Neuronal stem cell (in vitro differentiated cells): ENCODE measurements around the gene SLCO3A1.

ENCODE experiments used
- DNase-seq: peaks from one replicate; pipeline ENCODE4 v3.0.0-alpha.2; 2013; ENCODE audit warnings: low spot score
- H2AFZ ChIP-seq: one replicate; pipeline ENCODE4 v1.6.1; 2013; ENCODE audit warnings: mild to moderate bottlenecking, low read length, inconsistent platforms
- H2AK5ac ChIP-seq: 2 replicates; pipeline ENCODE4 v1.6.1; 2013; ENCODE audit warnings: low read depth, mild to moderate bottlenecking, inconsistent platforms, low read length, moderate library complexity, mixed read lengths
- H2BK120ac ChIP-seq: 2 replicates; pipeline ENCODE4 v1.6.1; 2013; ENCODE audit warnings: low read depth, mild to moderate bottlenecking, inconsistent platforms, low read length, moderate library complexity, mixed read lengths
- H2BK12ac ChIP-seq: one replicate; pipeline ENCODE4 v1.6.1; 2013; ENCODE audit warnings: low read length, inconsistent platforms
- H2BK15ac ChIP-seq: 2 replicates; pipeline ENCODE4 v1.6.1; 2013; ENCODE audit warnings: mild to moderate bottlenecking, low read length, inconsistent platforms, mixed read lengths
- H2BK5ac ChIP-seq: one replicate; pipeline ENCODE4 v1.6.1; 2013; ENCODE audit warnings: inconsistent platforms, mild to moderate bottlenecking, low read length, moderate library complexity
- H3K14ac ChIP-seq: one replicate; pipeline ENCODE4 v1.6.1; 2013; ENCODE audit warnings: low read length, inconsistent platforms
- H3K18ac ChIP-seq: 2 replicates; pipeline ENCODE4 v1.6.1; 2013; ENCODE audit warnings: low read length, inconsistent platforms
- H3K23ac ChIP-seq: 2 replicates; pipeline ENCODE4 v1.6.1; 2013; ENCODE audit warnings: low read depth, mild to moderate bottlenecking, mixed read lengths, low read length, inconsistent platforms; ENCODE audit not compliant: poor library complexity
- H3K27ac ChIP-seq: replicated peaks from 3 replicates; pipeline ENCODE4 v1.5.1; 2013; ENCODE audit warnings: low read length, inconsistent platforms
- H3K27me3 ChIP-seq, 3 experiments: 2 replicates each; pipeline ENCODE4 v1.6.1; 2013; ENCODE audit warnings: low read length in 3 of 3, mild to moderate bottlenecking in 2 of 3, inconsistent platforms in 1 of 3, low read depth in 1 of 3, mixed read lengths in 1 of 3, moderate library complexity in 1 of 3; ENCODE audit not compliant: control insufficient read depth in 3 of 3, insufficient read depth in 3 of 3
- H3K36me3 ChIP-seq, 2 donors: replicated peaks in 1 of 2; 2 replicates each; pipeline ENCODE4 v1.6.1; 2013; ENCODE audit warnings: low read length in 2 of 2; ENCODE audit not compliant: control insufficient read depth in 2 of 2, insufficient read depth in 2 of 2
- H3K4ac ChIP-seq: 2 replicates; pipeline ENCODE4 v1.6.1; 2013; ENCODE audit warnings: inconsistent platforms, mild to moderate bottlenecking, low read length, moderate library complexity
- H3K4me1 ChIP-seq, 2 donors: 1 replicate in 1 of 2; 2 replicates in 1 of 2; pipeline ENCODE4 v1.6.1; 2013; ENCODE audit warnings: low read length in 2 of 2, low read depth in 1 of 2; ENCODE audit not compliant: control insufficient read depth in 2 of 2, insufficient read depth in 1 of 2
- H3K4me2 ChIP-seq: one replicate; pipeline ENCODE4 v1.6.1; 2013; ENCODE audit warnings: mild to moderate bottlenecking, low read length, inconsistent platforms; ENCODE audit not compliant: insufficient read depth, poor library complexity, severe bottlenecking
- H3K4me3 ChIP-seq, 2 donors: 2 replicates each; pipeline ENCODE4 v1.5.1; 2013; ENCODE audit warnings: low read length in 2 of 2, mild to moderate bottlenecking in 2 of 2, inconsistent platforms in 1 of 2, moderate library complexity in 1 of 2
- H3K79me1 ChIP-seq: one replicate; pipeline ENCODE4 v1.6.1; 2013; ENCODE audit warnings: low read depth, mild to moderate bottlenecking, inconsistent platforms, low read length, moderate library complexity
- H3K9ac ChIP-seq: one replicate; pipeline ENCODE4 v1.6.1; 2013; ENCODE audit warnings: mild to moderate bottlenecking, low read depth, low read length, inconsistent platforms; ENCODE audit not compliant: poor library complexity
- H3K9me3 ChIP-seq, 2 donors: replicated peaks in 1 of 2; 2 replicates each; pipeline versions ENCODE3 to v1.6.1; 2013; ENCODE audit warnings: low read length in 2 of 2, mild to moderate bottlenecking in 2 of 2, inconsistent platforms in 1 of 2, low read depth in 1 of 2, mixed read lengths in 1 of 2, moderate library complexity in 1 of 2; ENCODE audit not compliant: control insufficient read depth in 2 of 2, insufficient read depth in 1 of 2
- H4K8ac ChIP-seq: one replicate; pipeline ENCODE4 v1.6.1; 2013; ENCODE audit warnings: low read depth, mild to moderate bottlenecking, inconsistent platforms, low read length, moderate library complexity
- H4K91ac ChIP-seq: one replicate; pipeline ENCODE4 v1.6.1; 2013; ENCODE audit warnings: low read length, low read depth, mild to moderate bottlenecking, inconsistent platforms; ENCODE audit not compliant: poor library complexity
- WGBS, 2 donors: extraction: QIAGEN DNeasy Blood & Tissue Kit; methylation state at CpG; one replicate each; pipeline ENCODE4 v1.1.7; 2013; ENCODE audit warnings: missing lambda C conversion rate in 2 of 2, mixed read lengths in 1 of 2; ENCODE audit not compliant: insufficient read length in 2 of 2, insufficient replicate concordance in 1 of 2; ENCODE audit errors: extremely low coverage in 2 of 2; 5-methylcytosine and 5-hydroxymethylcytosine counted together

Gene SLCO3A1

GRCh38 chr15:91929509-91929908, 76.0 kb downstream of the SLCO3A1 start:
- no peak overlapping the region for H3K4me3 ChIP-seq
- no CpG with 5 or more reads among the region's 2 CpGs for WGBS, 2 donors
- no peak overlapping the region for H3K14ac ChIP-seq
- H3K9me3 ChIP-seq = peaks cover 0 to 4% of the 10 kb centered on the region in 2 donors
- no peak for DNase-seq
- H3K27ac ChIP-seq = no peak overlapping the region
- H4K8ac ChIP-seq = no peak overlapping the region
- H3K4ac ChIP-seq = no peak overlapping the region
- no peak overlapping the region for H2BK5ac ChIP-seq
- no peak overlapping the region for H2BK15ac ChIP-seq
- no peak overlapping the region for H2AK5ac ChIP-seq
- no peak overlapping the region for H3K23ac ChIP-seq
- no peak overlapping the region for H2AFZ ChIP-seq
- H4K91ac ChIP-seq = no peak overlapping the region
- H3K79me1 ChIP-seq = no peaks in the 10 kb centered on the region
- no peak overlapping the region for H3K18ac ChIP-seq
- no peaks in the 10 kb centered on the region for H3K27me3 ChIP-seq
- no peak overlapping the region for H3K4me2 ChIP-seq
- H3K4me1 ChIP-seq = peaks cover 0 to 6% of the 10 kb centered on the region in 2 donors
- no peak overlapping the region for H2BK120ac ChIP-seq
- H3K9ac ChIP-seq = no peak overlapping the region
- H3K36me3 ChIP-seq = no peaks in the 10 kb centered on the region
- no peak overlapping the region for H2BK12ac ChIP-seq

- Histone ChIP-seq H2BK5ac (no peak overlapping the region), H3K27ac (no peak overlapping the region), H3K27me3 (no peaks in the 10 kb centered on the region), H3K9me3 (peaks cover 0 to 4% of the 10 kb centered on the region in 2 donors), H3K18ac (no peak overlapping the region), H3K4ac (no peak overlapping the region), H3K4me1 (peaks cover 0 to 6% of the 10 kb centered on the region in 2 donors), H3K9ac (no peak overlapping the region), H3K4me3 (no peak overlapping the region), H3K36me3 (no peaks in the 10 kb centered on the region), H4K8ac (no peak overlapping the region), H3K14ac (no peak overlapping the region), H2BK12ac (no peak overlapping the region), H3K79me1 (no peaks in the 10 kb centered on the region), H3K4me2 (no peak overlapping the region), H3K23ac (no peak overlapping the region), H2BK120ac (no peak overlapping the region), H2BK15ac (no peak overlapping the region), H2AK5ac (no peak overlapping the region), H4K91ac (no peak overlapping the region), H2AFZ (no peak overlapping the region)
- no CpG with 5 or more reads among the region's 2 CpGs for WGBS, 2 donors
- DNase-seq = no peak
Measured at GRCh38 chr15:91930092-91930491, 76.6 kb downstream of the SLCO3A1 start.

- Histone ChIP-seq H2BK5ac (no peak overlapping the region), H3K4ac (no peak overlapping the region), H3K4me3 (no peak overlapping the region), H3K79me1 (no peaks in the 10 kb centered on the region), H3K18ac (no peak overlapping the region), H3K23ac (no peak overlapping the region), H3K14ac (no peak overlapping the region), H2AK5ac (no peak overlapping the region), H2BK15ac (no peak overlapping the region), H3K4me1 (peaks cover 0 to 23% of the 10 kb centered on the region in 2 donors), H4K8ac (no peak overlapping the region), H3K9me3 (peaks cover 0 to 4% of the 10 kb centered on the region in 2 donors), H3K27me3 (no peaks in the 10 kb centered on the region), H3K36me3 (no peaks in the 10 kb centered on the region), H4K91ac (no peak overlapping the region), H2BK120ac (no peak overlapping the region), H3K4me2 (no peak overlapping the region), H3K27ac (no peak overlapping the region), H2BK12ac (no peak overlapping the region), H3K9ac (no peak overlapping the region), H2AFZ (no peak overlapping the region)
- no CpG with 5 or more reads among the region's 7 CpGs for WGBS, 2 donors
- DNase-seq = no peak
Measured at GRCh38 chr15:91936182-91936775, 82.8 kb downstream of the SLCO3A1 start.

- H3K9me3 ChIP-seq = peaks cover 0 to 4% of the 10 kb centered on the region in 2 donors
Measured at GRCh38 chr15:91936927-91937326, 83.4 kb downstream of the SLCO3A1 start.

More at GRCh38 chr15:91936927-91937326, 83.4 kb downstream of the SLCO3A1 start:
- Histone ChIP-seq H3K27me3 (no peaks in the 10 kb centered on the region), H2BK12ac (no peak overlapping the region), H3K14ac (no peak overlapping the region), H2BK15ac (no peak overlapping the region), H2BK5ac (no peak overlapping the region), H3K27ac (no peak overlapping the region), H3K36me3 (no peaks in the 10 kb centered on the region), H2AK5ac (no peak overlapping the region), H3K23ac (no peak overlapping the region), H2AFZ (no peak overlapping the region), H3K18ac (no peak overlapping the region), H3K79me1 (no peaks in the 10 kb centered on the region), H3K4me2 (no peak overlapping the region), H4K91ac (no peak overlapping the region), H3K4me1 (peaks cover 0 to 26% of the 10 kb centered on the region in 2 donors), H4K8ac (no peak overlapping the region), H2BK120ac (no peak overlapping the region), H3K9ac (no peak overlapping the region), H3K4ac (no peak overlapping the region), H3K4me3 (no peak overlapping the region)
- WGBS, 2 donors = no CpG with 5 or more reads among the region's 4 CpGs
- no peak for DNase-seq
